Endothelial cell of umbilical vein (primary cell): ENCODE data around the gene PIGO. TPM values are rescaled to one million over a fixed set of nuclear protein-coding genes. Genes with fewer than 3 reads are reported as not detected.

ENCODE experiments used
- BruUV-seq: library from RNA; stranded (reverse); fragments of 400-500 nt; replicated peaks from 2 replicates; lab custom pipeline; 2021; lab: Mats Ljungman, UMichigan
- CTCF ChIA-PET: fragments of 300-600, 350-600 bp; sonication (Branson Sonifier 250); formaldehyde crosslinking; loops from one replicate; lab custom pipeline; 2021; ENCODE audit warnings: antibody characterized with exemption, inconsistent platforms; lab: Charles Lee
- POLR2A ChIA-PET: fragments of 300-600, 350-600 bp; sonication (Branson Sonifier 250); formaldehyde crosslinking; loops from one replicate; lab custom pipeline; 2021; ENCODE audit warnings: antibody characterized with exemption, inconsistent platforms; lab: Charles Lee
- DNase-seq: peaks from one replicate; pipeline ENCODE4 v3.0.0-alpha.2; 2011; ENCODE audit warnings: low read depth, low spot score
- FAIRE-seq: peaks from 2 replicates; lab custom pipeline; 2011; peaks lifted over from hg19 to GRCh38; lab: Jason Lieb, UNC
- H2AFZ ChIP-seq: 2 replicates; pipeline ENCODE4 v1.6.0; 2012; ENCODE audit warnings: low read depth, low read length, control low read depth, inconsistent platforms
- H3K27ac ChIP-seq: 2 replicates; pipeline ENCODE4 v1.5.1; 2011; ENCODE audit warnings: low read depth, mild to moderate bottlenecking, control low read depth, low read length, moderate library complexity; ENCODE audit not compliant: insufficient read depth
- H3K27me3 ChIP-seq, 2 experiments: 2 replicates each; pipeline versions ENCODE4 v1.6.0 to v1.6.1; 2011; ENCODE audit warnings: low read length in 2 of 2, mixed read lengths in 1 of 2; ENCODE audit not compliant: control insufficient read depth in 2 of 2, insufficient read depth in 2 of 2
- H3K36me3 ChIP-seq, 2 experiments: 2 replicates in 1 of 2; 3 replicates in 1 of 2; pipeline ENCODE4 v1.5.1; 2011; ENCODE audit warnings: low read length in 2 of 2, mild to moderate bottlenecking in 1 of 2, moderate library complexity in 1 of 2; ENCODE audit not compliant: control insufficient read depth in 2 of 2, insufficient read depth in 2 of 2; ENCODE audit errors: extremely low read depth in 1 of 2
- H3K4me1 ChIP-seq: 3 replicates; pipeline ENCODE4 v1.5.1; 2011; ENCODE audit warnings: mild to moderate bottlenecking, low read length; ENCODE audit not compliant: control insufficient read depth, insufficient read depth; ENCODE audit errors: extremely low read depth
- H3K4me2 ChIP-seq: 2 replicates; pipeline ENCODE4 v1.6.1; 2011; ENCODE audit warnings: low read length, control low read depth, mixed read lengths; ENCODE audit not compliant: insufficient read depth
- H3K4me3 ChIP-seq, 3 experiments: fragments of 200-600 bp in 1 of 3; sonication (generic), shearing (Covaris generic) in 1 of 3; replicated peaks in 1 of 3; 2 replicates each; pipeline ENCODE4 v1.5.1; 2011 to 2016; ENCODE audit warnings: control low read depth in 3 of 3, low read length in 3 of 3, mild to moderate bottlenecking in 2 of 3, inconsistent platforms in 1 of 3, low read depth in 1 of 3, moderate library complexity in 1 of 3; ENCODE audit not compliant: insufficient read depth in 1 of 3
- H3K79me2 ChIP-seq: 2 replicates; pipeline ENCODE4 v1.6.0; 2012; ENCODE audit warnings: low read length, inconsistent platforms; ENCODE audit not compliant: control insufficient read depth, insufficient read depth
- H3K9ac ChIP-seq: replicated peaks from 2 replicates; pipeline ENCODE3; 2011; ENCODE audit warnings: low read length, control low read depth; ENCODE audit not compliant: insufficient read depth; ENCODE audit errors: extremely low read depth
- H3K9me1 ChIP-seq: replicated peaks from 3 replicates; pipeline ENCODE4 v1.6.0; 2011; ENCODE audit warnings: mild to moderate bottlenecking, low read length; ENCODE audit not compliant: control insufficient read depth, insufficient read depth; ENCODE audit errors: extremely low read depth
- H3K9me3 ChIP-seq: replicated peaks from 2 replicates; pipeline ENCODE4 v1.5.1; 2012; ENCODE audit warnings: low read length, inconsistent platforms; ENCODE audit not compliant: control insufficient read depth, insufficient read depth
- H4K20me1 ChIP-seq: replicated peaks from 2 replicates; pipeline ENCODE3; 2011; ENCODE audit warnings: mild to moderate bottlenecking, low read length; ENCODE audit not compliant: control insufficient read depth, insufficient read depth; ENCODE audit errors: extremely low read depth
- EZH2 ChIP-seq: IDR thresholded peaks from 2 replicates; pipeline ENCODE4 v1.6.1; 2012; ENCODE audit warnings: borderline replicate concordance, low read depth, mild to moderate bottlenecking, moderate library complexity, low read length, inconsistent platforms; ENCODE audit not compliant: severe bottlenecking
- FOS ChIP-seq: IDR thresholded peaks from 2 replicates; pipeline ENCODE4 v1.6.1; 2011; ENCODE audit warnings: mild to moderate bottlenecking, low read length, moderate library complexity, borderline replicate concordance; ENCODE audit not compliant: insufficient read depth
- GATA2 ChIP-seq: IDR thresholded peaks from 2 replicates; pipeline ENCODE4 v1.7.0; 2011; ENCODE audit warnings: low read depth, mild to moderate bottlenecking, moderate library complexity, mixed read lengths, low read length; ENCODE audit not compliant: insufficient read length, insufficient read depth
- JUN ChIP-seq: IDR thresholded peaks from 2 replicates; pipeline ENCODE4 v1.6.1; 2011; ENCODE audit warnings: borderline replicate concordance, low read depth; ENCODE audit not compliant: insufficient read length, insufficient read depth
- MYC ChIP-seq: IDR thresholded peaks from one replicate; pipeline ENCODE4 v1.6.1; 2011; ENCODE audit warnings: mild to moderate bottlenecking, low read depth, low read length
- POLR2A ChIP-seq: IDR thresholded peaks from 2 replicates; pipeline ENCODE4 v1.6.1; 2012; ENCODE audit warnings: low read depth, mild to moderate bottlenecking, control low read depth, low read length
- POLR2AphosphoS5 ChIP-seq: IDR thresholded peaks from 2 replicates; pipeline ENCODE4 v1.6.1; 2012; ENCODE audit warnings: low read depth, mild to moderate bottlenecking, control low read depth, low read length, moderate library complexity; ENCODE audit not compliant: insufficient read depth
- dilution Hi-C: fragments of 300-500 bp; cut with MboI; formaldehyde crosslinking; loops from one replicate; pipeline ENCODE4 v1.15.0; 2019; ENCODE audit warnings: low sequenced_read_pairs; ENCODE audit not compliant: extremely low pct_ligation_motif_present
- intact Hi-C: fragments of 100-400 bp; cut with micrococcal nuclease; formaldehyde crosslinking; loops from one replicate; pipeline ENCODE4 v1.10.0; 2022
- polyA plus RNA-seq, 4 experiments: library from polyadenylated mRNA; depleted of rRNA in 3 of 4; stranded (reverse) in 3 of 4; unstranded in 1 of 4; fragments of >200 nt; gene quantifications; 2 replicates each; pipeline versions ENCODE4 v1.2.1 to v1.2.3, GENCODE V29; 2011 to 2012; ENCODE audit warnings: missing spikeins in 1 of 4
- small RNA-seq: library from RNA; depleted of rRNA; stranded (forward); fragments of <200 nt; gene quantifications from one replicate; pipeline ENCODE3, GENCODE V24; 2012; ENCODE audit warnings: low replicate concordance, low read depth; ENCODE audit not compliant: insufficient read depth, insufficient read length
- total RNA-seq: library from RNA; stranded (reverse); gene quantifications from 2 replicates; pipeline ENCODE4 v1.2.3, GENCODE V29; 2021
- TF ChIP-seq, protein P1 (sequence below), 2 donors: IDR thresholded peaks; 1 replicate in 1 of 2; 2 replicates in 1 of 2; pipeline ENCODE4 v1.5.1; 2011; ENCODE audit warnings: low read length in 2 of 2, mild to moderate bottlenecking in 2 of 2, moderate library complexity in 2 of 2, control low read depth in 1 of 2, inconsistent platforms in 1 of 2, low read depth in 1 of 2; ENCODE audit not compliant: insufficient read depth in 1 of 2; ENCODE audit errors: extremely low read depth in 1 of 2
- TF ChIP-seq, protein P2 (sequence below): IDR thresholded peaks from 2 replicates; pipeline ENCODE4 v1.6.1; 2011; ENCODE audit not compliant: insufficient read depth, insufficient read length

PIGO gene
- total and polyA plus RNA-seq, 2 donors (not counting 3 experiments of a cell fraction or from before 2014, with no cell fraction given): 23.5 to 27.3 TPM

DNA sequence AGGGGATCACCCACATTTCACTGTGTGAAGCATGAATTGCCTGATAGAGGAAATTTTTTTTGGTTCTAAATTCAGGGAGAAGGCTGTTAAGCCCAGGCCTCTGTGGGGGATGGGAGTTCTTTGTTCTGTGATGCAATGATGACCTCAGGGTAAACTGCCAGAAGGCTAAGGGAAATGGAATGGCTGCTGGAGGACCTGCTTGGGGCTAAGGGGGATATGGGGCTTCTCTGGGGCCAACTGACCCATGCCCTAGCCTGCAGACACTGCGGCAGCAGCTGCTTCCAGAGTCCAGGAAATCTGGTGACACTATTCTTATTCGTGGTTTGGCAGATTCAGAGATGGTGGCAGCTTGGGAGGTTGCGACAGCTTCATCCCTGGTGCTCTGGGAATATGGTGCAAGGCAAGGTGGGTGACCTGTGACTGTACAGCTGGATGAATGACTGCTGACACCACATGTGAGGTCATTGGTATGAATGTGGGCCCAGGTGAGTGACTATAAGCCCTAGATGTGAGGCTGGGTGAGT is 54.2 kb downstream of the PIGO start:
- Histone ChIP-seq H2AFZ (no peak overlapping the region), H3K27me3 (no peaks in the 10 kb centered on the region), H3K27ac (no peak overlapping the region), H3K9me3 (no peaks in the 10 kb centered on the region), H3K36me3 (peaks cover 0 to 11% of the 10 kb centered on the region in 2 experiments), H3K4me1 (no peaks in the 10 kb centered on the region), H3K79me2 (no peaks in the 10 kb centered on the region), H3K9ac (no peak overlapping the region), H3K4me3 (no peak overlapping the region), H4K20me1 (no peaks in the 10 kb centered on the region), H3K4me2 (no peak overlapping the region), H3K9me1 (no peaks in the 10 kb centered on the region)
- ChIA-PET POLR2A (no interaction called here), CTCF (interaction anchor here (1.2 to 4.3 kb wide), 4 partner anchors 9 to 142 kb away, joined by 3 to 26 read pairs (median 15); no protein-coding TSS in a partner anchor)
- no TSS peak for BruUV-seq
- no peak for TF ChIP-seq JUN
- no peak for TF ChIP-seq GATA2
- TF ChIP-seq EZH2: no peak
- TF ChIP-seq, protein P1, sequence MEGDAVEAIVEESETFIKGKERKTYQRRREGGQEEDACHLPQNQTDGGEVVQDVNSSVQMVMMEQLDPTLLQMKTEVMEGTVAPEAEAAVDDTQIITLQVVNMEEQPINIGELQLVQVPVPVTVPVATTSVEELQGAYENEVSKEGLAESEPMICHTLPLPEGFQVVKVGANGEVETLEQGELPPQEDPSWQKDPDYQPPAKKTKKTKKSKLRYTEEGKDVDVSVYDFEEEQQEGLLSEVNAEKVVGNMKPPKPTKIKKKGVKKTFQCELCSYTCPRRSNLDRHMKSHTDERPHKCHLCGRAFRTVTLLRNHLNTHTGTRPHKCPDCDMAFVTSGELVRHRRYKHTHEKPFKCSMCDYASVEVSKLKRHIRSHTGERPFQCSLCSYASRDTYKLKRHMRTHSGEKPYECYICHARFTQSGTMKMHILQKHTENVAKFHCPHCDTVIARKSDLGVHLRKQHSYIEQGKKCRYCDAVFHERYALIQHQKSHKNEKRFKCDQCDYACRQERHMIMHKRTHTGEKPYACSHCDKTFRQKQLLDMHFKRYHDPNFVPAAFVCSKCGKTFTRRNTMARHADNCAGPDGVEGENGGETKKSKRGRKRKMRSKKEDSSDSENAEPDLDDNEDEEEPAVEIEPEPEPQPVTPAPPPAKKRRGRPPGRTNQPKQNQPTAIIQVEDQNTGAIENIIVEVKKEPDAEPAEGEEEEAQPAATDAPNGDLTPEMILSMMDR (IDR thresholded peaks at IDR 0.05; ENCODE audit: extremely low read depth in 1 of 2, insufficient read depth in 1 of 2, low read depth in 1 of 2, low read length in 2 of 2): no peak
- TF ChIP-seq POLR2AphosphoS5: no peak
- TF ChIP-seq, protein P2, sequence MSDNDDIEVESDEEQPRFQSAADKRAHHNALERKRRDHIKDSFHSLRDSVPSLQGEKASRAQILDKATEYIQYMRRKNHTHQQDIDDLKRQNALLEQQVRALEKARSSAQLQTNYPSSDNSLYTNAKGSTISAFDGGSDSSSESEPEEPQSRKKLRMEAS: no peak
- no peak for TF ChIP-seq MYC
- no peak for TF ChIP-seq POLR2A
- TF ChIP-seq FOS: no peak
- dilution Hi-C loops (no loop called here), intact Hi-C loops (no loop called here)
- FAIRE-seq (no peak), DNase-seq (no peak)

Small RNA genes within 50 kb of the gene (small RNA-seq; reads per million reads assigned to genes)
- gene RN7SL338P: not detected

Other genes with a start within 250 kb of the PIGO start
- not detected in 2 replicates for gene PHF24, start 138.3 kb downstream of the PIGO start, total RNA-seq
- gene PHF24, start 138.3 kb downstream of the PIGO start, polyA plus RNA-seq: not detected in 2 replicates
- 9.7 and 12.8 TPM in 2 replicates for gene DNAJB5, start 106.8 kb downstream of the PIGO start, total RNA-seq
- 8.5 and 8.6 TPM in 2 replicates for gene DNAJB5, start 106.8 kb downstream of the PIGO start, polyA plus RNA-seq
- gene VCP, start 24.0 kb downstream of the PIGO start, total RNA-seq: 450 and 493 TPM in 2 replicates
- gene VCP, start 24.0 kb downstream of the PIGO start, polyA plus RNA-seq: 310 and 349 TPM in 2 replicates
- 50.0 and 58.0 TPM in 2 replicates for gene FANCG, start 16.6 kb downstream of the PIGO start, total RNA-seq
- 26.5 and 31.6 TPM in 2 replicates for gene FANCG, start 16.6 kb downstream of the PIGO start, polyA plus RNA-seq
- gene STOML2, start 6.5 kb upstream of the PIGO start, total RNA-seq: 142 and 144 TPM in 2 replicates
- gene STOML2, start 6.5 kb upstream of the PIGO start, polyA plus RNA-seq: 187 and 206 TPM in 2 replicates
- 34.7 and 39.4 TPM in 2 replicates for gene ATOSB, start 19.3 kb upstream of the PIGO start, total RNA-seq
- 58.0 and 69.6 TPM in 2 replicates for gene ATOSB, start 19.3 kb upstream of the PIGO start, polyA plus RNA-seq
- gene UNC13B, start 65.4 kb upstream of the PIGO start, total RNA-seq: 44.2 and 46.2 TPM in 2 replicates
- 27.3 and 30.1 TPM in 2 replicates for gene UNC13B, start 65.4 kb upstream of the PIGO start, polyA plus RNA-seq